GM18858 (cell line): ENCODE measurements around the gene MYBPH.

Experiments used
- ATAC-seq: cut with Tn5 transposase; IDR thresholded peaks from one replicate; pipeline ENCODE4 v1.9.1; 2021; ENCODE audit not compliant: unreplicated experiment

Gene MYBPH

DNA sequence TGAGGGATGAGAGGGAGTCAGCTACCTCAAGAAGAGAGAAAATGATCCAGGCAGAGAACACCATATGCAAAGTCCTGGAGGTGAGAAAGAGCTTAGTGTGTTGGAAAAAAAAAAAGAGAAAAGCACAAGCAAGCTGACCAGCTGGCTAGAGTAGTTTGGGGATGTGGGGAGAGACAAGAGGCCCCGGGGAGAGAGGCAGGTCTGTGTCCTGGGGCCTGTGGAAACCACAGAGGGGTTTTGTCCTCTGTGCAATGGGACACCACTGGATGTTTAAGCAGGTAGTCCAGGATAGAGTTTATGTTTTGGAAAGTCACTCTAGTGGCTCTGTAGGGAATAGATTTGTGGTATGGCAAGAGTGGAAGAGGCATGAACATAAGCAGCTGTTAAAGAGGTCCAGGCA is 25.3 kb upstream of the MYBPH start:
- no peak for ATAC-seq

DNA sequence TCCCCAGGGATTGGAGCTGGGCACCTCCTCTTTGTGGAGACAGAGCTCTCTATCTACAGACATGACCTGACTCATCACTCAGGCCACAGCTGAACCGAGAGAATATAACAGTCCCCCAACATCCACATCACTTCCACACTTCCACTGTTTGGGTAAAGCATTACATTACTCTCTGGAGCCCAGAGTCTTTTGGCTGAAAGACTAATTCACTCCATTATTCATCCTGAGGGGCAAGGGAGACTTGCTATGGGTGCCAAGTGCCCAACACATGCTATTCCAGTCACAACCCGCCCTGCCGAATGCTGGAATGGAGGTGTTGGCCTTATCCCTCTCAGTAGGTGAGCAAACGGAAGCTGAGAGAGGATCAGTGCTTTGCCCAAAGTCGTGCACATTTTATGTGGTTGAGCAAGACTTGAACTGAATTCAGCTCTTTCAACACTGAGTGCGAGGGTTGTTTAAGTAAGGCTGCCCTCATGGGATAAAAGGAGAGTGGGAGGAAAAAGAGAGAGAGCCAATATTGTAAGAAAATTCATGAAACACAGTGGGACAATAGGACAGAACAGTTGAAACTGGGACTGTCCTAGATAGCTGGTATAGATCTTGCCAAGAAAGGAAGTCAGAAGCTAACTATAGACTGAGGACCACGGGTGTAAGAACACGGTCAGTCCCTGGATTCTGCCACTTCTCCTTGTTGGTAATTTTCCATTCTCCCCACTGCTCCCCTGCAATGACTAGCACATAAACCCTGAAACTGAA is 24.4 kb upstream of the MYBPH start:
- no peak for ATAC-seq

DNA sequence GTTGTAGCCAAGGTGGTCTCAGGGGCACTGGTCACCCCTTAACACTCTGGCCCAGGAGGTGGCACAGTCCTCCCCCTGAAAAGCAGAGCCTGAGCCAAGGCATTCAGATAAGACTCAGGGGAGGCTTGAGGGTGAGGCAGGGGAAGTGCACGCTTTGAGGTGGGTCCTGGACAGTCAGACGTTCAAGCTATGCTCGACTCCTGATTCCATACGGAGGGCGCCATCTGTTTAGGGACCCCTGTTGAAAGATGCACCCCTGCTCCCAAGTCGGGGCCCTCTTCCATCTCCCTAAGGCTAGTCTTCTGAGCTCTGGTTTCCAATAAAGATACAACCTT is 23.8 kb upstream of the MYBPH start:
- no peak for ATAC-seq

DNA sequence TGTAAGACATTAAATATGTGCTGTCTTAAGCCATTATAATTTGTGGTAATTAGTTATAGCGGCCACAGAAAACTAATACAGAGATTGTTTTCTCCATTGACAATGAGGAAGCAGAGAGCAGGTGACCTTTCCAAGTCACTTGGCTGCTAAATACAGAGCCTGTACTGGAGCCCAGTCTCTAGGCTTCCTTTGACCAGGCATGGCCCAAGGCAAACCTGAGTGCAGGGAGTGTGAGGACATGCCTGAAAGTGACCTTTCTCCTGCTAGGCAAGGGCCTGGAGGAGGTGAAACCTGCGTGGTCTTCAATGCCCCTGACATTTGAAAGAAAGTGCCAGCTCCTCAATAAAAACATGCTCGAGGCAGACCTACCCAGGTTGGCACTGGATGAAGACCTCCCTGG is 23.4 kb upstream of the MYBPH start:
- no peak for ATAC-seq

DNA sequence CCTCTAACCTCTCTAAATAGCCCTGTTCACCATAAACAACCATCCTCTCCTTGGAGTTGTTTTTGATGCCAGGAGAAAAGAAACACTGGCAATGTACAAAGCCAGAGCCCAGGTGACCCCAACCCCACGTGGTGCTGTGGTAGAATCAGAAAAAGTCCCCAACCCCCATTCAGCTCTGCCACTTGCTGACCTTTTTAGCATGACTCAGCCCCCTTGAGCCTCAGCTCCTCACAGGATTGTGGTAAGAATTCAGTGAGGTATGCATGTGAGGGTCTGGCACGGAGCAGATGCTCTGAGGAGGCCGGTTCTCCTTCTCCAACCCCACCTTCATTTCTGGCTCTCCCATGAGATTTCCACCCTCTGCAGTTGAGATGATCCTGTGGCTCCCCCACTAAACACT is 22.0 kb upstream of the MYBPH start:
- ATAC-seq = no peak

DNA sequence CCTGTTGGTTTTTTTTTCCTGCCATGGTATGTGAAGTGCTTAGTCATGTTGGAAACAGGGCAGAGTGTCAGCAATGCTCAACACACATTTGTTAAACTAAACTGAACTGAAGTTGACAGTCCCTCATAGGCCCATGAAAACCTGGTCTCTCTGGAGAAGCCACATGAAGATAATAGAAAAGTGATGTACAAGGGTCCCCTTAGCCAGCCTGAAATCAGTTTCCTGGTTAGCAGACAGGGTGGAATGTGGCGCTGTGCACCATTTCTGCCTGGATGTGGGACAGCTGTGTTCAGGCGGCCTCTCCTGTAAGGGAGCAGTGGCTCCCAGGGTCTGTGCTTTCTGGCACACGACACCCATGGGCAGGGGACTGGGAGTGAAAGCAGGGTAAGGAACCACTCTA is 20.7 kb upstream of the MYBPH start:
- ATAC-seq = no peak

DNA sequence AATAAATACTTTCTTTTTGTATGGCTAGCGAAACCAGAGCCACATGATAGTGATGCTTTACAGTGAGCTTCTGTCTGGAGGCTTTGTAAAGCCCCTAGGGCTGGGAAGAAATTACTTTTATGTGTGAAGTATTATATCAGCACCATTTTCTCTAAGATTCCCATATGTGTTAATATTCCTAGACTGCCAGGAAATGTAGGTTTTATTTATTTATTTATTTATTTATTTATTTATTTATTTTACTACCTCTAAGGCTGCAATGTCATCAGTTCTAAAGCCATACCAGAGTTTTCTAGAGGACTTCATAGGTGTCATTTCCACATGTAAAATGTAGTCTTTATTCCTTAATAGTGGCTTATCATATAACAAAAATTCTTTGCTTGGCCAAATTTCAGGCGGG is 15.3 kb upstream of the MYBPH start:
- no peak for ATAC-seq

DNA sequence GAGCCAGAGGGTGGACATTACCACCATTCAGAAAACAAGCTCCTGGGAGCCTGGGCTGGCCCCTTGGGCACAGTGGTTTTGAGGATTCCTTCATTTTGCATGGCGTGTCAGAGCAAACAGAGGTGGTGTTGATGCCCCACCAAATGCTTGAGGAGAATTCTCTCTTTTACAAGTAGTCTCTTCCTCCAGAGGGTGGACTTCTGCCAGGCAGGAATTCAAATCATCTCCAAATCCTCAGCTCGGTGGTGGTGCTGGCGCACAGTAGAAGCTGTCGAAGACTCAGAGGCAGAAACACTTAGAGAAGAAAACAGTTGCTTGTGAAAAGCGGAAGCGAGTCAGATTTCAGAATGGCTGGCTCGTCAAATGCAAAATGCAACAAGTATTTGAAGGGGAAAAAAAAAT is 14.3 kb upstream of the MYBPH start:
- ATAC-seq = no peak

DNA sequence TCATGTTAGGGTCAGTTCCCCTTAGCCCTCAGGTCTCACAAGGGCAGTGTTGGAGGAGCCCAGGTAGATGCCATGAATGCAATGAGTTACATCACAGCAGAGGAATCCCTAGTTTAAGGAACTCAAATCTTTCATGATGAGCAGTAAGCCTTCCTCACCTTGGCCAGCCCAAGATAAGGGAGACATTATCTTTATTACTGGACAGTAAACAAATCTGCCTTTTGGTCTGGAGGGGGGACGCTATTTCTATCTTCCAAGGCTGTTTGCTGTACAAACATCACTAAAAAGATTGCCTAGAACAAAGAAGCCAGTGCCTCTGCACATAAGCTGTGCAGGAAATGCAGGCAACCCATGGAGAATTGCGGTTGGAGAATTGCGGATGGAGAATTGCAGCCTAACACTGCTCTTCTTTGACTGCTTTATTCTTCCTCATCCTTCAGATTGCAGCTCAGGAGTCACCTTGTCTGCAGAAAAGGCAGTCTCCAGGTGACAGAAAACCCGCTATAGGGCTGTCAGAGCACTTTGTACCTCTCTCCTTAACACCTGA is 13.1 kb upstream of the MYBPH start:
- no peak for ATAC-seq

DNA sequence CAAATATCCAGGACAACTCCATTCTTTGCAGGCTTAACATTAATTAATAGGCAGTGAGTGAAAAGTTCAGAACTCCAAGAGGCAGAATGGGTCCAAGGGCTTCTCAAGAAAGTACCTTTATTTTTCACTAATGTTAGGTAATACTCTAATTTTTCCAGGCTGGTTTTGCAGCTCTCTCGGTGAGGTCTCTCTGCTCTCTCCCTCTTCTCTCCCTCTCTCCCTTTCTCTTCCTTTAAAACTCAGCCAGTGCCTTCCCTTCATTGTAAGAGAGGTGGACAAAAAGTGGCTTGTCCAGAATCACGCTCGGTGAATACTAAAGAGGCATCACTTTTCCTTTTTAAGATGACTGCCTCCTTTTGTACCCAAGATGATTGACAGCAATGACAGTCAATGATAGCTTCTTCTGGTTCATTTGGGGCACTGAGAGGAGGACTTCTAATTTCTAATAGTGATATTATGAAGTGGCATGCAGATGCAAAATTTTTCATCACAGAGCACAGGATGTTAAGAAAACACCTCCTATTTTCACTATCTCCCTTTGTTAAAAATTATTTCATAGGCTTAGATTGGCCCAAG is 12.2 kb upstream of the MYBPH start:
- no peak for ATAC-seq

DNA sequence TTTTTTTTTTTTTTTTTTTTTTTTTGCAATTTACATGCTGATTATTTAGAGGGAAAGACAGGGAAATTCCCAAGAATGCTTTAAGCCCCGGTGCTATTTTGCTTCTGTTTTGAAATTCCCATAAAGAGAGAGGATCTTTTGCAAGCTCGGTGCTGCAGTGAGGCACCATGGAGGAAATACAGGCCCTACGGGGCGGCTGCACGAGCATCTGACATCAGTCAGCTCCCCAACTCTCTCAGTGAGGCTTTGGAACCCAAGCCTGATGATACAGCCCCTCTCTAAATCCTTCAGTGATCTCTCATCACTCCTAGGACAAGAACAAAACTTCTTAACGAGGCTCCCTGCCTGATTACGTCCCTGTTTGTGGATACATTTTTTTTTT is 11.7 kb upstream of the MYBPH start:
- ATAC-seq = no peak

DNA sequence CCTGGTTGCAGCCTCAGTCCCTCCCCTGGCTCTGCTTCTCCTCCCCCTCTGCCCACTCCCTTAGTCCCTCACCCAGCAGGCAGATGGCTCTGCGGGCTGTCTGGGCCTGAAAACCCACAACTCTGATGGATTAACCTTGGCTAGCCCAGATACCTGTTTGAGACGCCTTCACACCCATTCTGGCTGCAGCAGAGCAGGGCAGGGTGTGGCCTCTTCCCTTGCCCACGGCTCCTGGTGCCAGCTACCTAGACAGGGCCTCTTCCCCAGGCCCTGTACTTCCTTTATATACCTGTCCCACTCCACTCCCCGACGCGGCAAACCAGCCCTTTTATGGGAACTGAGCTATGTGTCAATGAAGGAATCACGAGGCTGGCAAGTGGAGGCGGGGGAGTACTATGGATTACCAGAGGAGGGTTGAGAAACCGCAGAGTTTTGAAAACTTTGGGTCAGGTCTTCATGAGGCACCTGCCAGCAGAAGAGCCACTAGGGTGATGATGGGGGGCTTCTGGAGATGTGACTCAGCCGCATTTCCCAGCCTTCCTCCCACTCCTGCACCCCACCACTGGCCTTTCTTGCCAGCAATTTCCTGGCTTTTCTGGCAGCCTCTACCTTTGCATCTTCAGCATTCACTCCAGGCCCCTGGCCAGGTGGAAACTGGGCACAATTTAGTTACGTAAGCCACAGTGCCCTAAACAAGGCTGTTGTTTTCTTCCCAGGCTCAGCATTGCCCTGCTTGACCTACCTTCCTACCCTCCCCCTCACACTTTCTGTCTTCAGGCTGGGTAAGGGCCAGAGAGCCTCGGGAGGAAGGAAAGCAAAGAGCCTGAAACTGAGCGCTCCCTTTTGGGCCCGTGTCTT is 11.0 kb upstream of the MYBPH start, which contains the start of gene CHI3L1:
Gene CHI3L1, minus strand, starts transcription at position 259 of the 858 bp plus-strand sequence. Its CDS starts 81 bp downstream, at position 178.
- ATAC-seq = no peak

DNA sequence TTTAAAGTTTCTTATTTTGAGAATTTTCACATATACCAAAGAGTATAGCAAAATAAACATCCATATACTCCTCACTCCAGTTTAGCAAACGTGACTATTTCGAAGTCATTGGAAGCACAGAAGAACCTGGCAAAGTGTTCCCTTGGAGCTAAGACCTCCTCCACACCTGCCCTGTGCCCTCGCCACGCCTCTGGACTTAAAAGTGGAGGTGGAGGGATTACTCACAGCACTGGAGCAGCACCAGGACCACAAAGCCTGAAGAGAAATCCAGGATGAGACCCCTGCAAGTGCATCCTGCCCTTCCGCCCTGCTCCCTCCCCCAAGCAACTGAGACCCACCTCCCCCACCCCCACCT is 10.4 kb upstream of the MYBPH start:
- ATAC-seq = no peak

DNA sequence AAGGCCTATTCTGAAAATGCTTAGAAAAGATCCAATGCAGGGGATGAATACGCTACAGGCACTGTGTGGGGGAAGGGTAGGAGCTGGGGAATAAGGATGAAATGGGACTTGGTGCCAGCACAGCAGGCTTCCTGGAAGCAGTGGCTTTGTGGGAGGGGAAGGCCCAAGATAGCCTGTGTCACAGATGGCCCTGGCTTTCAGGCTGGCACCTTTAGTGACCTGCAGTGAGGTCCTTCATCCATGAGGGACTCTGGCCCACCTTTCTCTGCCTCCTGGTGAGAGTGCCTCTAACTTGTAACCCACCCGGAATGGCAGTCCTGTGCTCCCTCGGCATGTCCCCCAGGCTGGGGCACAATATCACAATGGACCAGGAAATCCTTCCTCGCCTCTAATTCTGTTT is 10.0 kb upstream of the MYBPH start:
- ATAC-seq = no peak

DNA sequence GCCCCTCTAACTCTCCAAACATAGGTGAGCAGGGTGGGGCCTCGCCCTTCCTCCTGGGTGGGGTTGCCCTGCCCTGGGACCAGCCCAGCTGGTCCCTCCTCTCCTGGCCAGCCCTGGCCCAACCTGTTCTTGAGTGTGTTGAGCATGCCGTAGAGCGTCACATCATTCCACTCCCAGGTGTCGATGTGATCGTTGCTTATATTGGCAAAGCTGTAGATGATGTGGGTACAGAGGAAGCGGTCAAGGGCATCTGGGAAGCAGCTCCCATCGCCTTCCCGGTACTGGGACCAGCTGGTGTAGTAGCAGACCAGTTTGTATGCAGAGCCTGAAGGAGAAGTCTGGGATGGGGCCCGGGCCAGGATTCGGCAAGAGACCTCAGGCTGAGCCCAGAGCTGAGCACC is 9.4 kb upstream of the MYBPH start:
- ATAC-seq = no peak

DNA sequence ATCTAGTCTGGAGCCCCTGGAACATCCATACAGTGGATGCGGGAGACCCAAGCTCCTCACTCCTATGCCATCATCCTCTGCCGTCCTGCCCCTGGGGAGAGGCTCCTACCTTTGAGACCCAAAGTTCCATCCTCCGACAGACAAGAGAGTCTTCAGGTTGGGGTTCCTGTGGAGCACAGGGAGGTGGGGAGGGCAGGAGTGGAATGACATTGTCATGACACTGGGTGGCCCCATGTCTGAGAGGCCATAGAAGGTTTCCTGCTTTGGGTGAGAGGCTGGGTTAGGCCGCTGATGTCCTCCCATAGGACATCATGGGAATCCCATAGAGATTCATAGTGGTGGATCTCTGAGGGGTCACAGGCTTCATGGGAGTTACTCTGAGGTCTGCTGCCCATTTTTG is 8.8 kb upstream of the MYBPH start:
- no peak for ATAC-seq

DNA sequence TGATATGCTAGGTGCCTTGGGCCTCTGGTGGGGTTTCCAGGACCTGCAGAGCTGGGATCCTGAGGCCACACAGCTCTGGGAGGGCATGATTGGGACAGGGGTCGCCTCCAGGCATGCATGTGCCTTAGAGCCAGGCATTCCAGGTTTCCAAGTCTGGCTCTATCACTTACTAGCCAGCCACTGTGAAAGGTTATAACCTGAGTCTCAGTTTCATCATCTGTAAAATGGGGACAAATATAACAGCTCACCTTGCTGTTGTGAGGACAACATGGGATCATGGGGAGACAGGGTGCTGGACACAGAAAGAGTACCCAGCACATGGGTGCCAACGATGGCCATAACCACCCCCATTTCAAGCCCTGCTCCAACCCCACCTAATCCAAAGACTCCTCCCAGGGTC is 8.2 kb upstream of the MYBPH start:
- ATAC-seq = no peak

DNA sequence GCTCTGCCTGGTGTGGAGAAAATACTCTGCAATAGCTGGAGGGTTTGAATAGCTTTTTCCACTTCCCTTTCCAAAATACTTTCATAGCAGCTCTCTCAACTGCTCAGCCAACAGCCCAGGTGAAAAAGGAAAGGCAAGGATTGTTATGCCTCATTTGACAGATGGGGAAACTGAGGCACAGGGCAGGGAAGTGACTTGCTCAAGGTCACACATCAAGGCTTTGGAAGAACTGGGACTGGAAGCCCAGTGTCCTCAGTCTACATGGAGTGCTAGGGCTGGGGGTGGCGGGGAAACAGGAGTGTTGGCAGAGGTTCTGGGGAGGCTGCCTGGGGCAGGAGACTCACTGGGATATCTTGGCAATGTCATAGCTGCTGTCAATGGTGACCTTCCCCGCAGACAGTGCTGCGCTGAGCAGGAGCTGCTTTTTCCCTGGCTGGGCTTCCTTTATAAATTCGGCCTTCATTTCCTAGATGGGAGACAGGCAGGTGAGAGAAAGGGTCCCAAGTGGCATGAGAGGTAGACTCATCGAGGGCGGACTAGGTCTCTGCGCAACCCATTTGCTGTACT is 6.8 kb upstream of the MYBPH start:
- no peak for ATAC-seq

DNA sequence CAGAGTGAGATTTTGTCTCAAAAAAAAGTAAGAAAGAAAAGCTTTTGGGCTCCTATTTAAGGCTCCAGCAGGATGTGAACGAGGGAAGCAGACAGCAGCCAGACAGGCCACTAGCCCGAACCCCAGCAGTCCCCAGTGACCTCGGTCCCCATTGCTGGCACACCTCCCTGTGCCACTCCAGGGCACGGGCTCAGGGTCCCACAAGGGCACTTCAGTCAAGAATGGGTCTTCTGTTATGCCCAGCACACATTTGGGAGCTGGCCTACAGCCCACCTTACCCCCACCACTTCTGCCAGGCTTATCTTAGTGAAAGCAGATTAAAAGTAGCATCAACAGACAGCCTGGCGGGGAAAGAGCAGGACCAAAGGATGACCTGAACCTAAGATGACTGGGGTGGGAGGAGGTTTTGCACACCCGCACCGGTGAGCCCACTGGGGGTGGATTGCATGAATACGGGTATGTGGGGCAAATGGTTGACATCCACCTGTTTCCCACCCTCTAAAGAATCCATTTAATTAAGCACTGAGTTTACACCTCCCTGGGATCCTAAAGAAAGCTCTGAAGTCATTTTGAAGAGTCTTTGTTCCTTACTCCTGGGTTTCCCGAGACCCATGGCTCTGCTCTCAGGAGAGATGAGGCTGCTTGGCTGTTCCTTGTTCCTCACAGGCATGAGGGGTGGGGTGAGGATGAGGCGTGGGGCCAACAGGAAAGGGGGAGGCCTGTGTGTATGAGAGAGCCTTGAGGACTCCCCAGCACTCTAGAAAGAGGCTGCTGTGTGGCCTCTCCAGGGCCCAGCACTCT is 6.2 kb upstream of the MYBPH start:
- no peak for ATAC-seq

DNA sequence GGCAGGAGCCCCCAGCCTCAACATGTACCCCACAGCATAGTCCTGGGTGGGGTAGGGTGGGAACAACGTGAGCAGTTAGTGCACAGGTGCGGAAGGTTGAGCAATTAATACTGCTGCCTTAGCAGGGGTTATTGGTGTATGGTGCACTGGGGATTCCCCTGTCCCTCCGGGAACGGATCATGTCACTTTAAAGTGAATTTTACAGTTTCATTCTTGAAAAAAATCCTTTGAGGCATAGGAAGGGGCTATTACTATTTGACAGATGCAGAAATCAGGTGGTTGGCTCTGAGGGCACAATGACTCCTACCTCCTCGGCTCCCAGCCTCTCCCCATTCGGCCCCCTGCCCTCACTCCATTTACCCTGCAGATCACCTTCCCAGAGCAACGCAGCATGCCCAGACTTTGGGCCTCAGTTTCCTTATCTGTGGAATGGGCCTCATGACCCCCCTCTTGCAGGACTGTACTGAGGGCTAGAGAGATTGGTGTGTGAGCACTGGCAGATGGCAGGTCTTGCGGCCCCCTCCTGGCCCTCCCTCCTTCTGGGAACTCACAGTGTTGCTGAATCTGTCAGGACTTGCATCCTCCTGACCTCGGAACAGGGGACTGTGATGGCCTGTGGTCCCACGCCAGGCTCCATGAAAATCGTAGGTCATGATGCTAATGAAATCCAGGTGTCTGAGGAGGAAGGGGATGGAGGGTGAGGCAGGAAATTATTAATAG is 5.1 kb upstream of the MYBPH start:
- ATAC-seq = no peak
